Fibroblast of skin of left biceps (primary cell): ENCODE data around the gene C10orf67.

ENCODE experiments used
- DNase-seq, 2 experiments: peaks; one replicate each; pipeline ENCODE4 v3.0.0-alpha.2; 2013; ENCODE audit warnings: low read depth in 2 of 2

The C10orf67 gene

GRCh38 chr10:23173214-23174073, 171.2 kb downstream of the C10orf67 start:
- DNase-seq: no peak

- no peak for DNase-seq
Measured at GRCh38 chr10:23172429-23173213, 172.0 kb downstream of the C10orf67 start.

GRCh38 chr10:23171232-23171876, 173.2 kb downstream of the C10orf67 start:
- no peak for DNase-seq

GRCh38 chr10:23158370-23158769, 186.2 kb downstream of the C10orf67 start:
- no peak for DNase-seq

GRCh38 chr10:23157691-23158369, 186.8 kb downstream of the C10orf67 start:
- no peak for DNase-seq

- no peak for DNase-seq
Measured at GRCh38 chr10:23157239-23157681, 187.3 kb downstream of the C10orf67 start.

GRCh38 chr10:23156447-23157150, 188.0 kb downstream of the C10orf67 start:
- DNase-seq: no peak

GRCh38 chr10:23155169-23155568, 189.4 kb downstream of the C10orf67 start:
- no peak for DNase-seq
